OCI-LY7 (cell line): ENCODE results near the gene SPC24.

Experiments used
- CTCF ChIP-seq: fragments of 200-600 bp; sonication (generic); conservative IDR thresholded peaks from 2 replicates; pipeline ENCODE4 v1.5.1; 2014; ENCODE audit warnings: mild to moderate bottlenecking, antibody characterized with exemption, low read length, moderate library complexity, mixed read lengths
- EZH2phosphoT487 ChIP-seq: fragments of 200-600 bp; sonication (generic); IDR thresholded peaks from 2 replicates; pipeline ENCODE4 v1.6.1; 2018; ENCODE audit warnings: low read depth, borderline replicate concordance, mild to moderate bottlenecking, mixed run types, antibody characterized with exemption, low read length, moderate library complexity, mixed read lengths

DNA sequence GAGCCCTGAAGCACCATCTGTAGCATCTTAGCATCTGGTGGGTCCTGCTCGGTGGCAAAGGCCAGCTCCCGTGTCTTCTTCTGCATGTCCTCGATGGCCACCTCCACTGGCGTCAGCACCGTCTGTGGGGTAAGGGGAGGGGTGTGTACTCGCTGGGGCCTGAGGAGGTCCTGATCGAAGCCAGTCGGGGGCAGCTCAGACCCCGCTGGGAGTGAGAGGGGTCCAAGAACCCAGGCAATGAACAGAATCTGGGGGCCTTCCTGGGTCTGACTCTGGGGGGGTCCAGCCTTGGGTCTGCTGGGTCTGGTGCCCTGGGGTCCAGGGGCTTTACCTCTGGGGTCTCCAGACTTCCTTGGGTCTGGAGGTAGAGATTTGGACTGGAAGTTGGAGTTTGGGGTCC, 45.3 kb upstream of the SPC24 start:
- TF ChIP-seq CTCF (no peak), EZH2phosphoT487 (no peak)
